Measurements from ENCODE around the gene ARF1.

The ARF1 gene

DNA sequence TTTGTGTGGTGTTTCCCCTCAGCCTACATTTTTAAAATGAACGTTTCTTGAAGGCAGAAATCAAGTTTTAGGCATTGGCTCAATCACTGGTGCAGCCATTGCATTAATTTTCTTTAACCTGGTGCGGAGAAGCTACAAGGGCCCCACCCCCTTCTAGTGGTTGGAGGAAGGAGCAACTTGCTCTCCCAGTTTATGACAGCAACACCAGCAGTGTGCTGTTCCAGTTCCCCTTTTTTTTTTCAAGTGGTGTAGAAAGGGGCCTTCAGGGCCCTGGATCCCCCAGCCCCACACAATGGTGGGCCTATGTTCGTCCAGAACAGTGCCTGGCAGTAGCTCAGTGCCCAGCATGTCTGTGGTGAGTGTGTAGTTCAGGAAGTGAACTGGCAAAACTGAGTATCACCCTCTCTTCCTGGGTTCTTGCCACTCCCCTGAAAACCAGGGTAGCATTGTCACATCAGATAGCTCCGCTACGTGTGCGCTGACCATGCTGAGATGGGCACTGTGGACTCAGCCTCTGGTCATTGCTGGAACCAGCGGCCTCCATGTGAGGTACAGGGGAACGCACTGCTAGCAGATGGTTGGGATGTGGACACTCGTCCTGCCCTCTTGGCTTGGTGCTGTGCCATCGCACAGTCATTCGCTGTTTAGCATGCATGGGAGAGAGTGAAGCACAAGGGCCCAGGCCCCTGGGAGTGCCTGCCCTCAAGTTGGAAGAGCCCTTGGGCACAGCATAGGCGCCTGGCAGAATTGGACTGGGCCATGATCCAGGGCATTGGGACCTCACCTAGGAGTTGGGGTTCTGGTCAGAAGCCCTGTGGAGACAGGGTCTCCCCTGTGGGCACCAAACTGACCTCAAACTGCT is 7.2 kb downstream of the ARF1 start:
- no peak for DNase-seq (ENCODE audit: low read depth)
- TF ChIP-seq, protein P1, sequence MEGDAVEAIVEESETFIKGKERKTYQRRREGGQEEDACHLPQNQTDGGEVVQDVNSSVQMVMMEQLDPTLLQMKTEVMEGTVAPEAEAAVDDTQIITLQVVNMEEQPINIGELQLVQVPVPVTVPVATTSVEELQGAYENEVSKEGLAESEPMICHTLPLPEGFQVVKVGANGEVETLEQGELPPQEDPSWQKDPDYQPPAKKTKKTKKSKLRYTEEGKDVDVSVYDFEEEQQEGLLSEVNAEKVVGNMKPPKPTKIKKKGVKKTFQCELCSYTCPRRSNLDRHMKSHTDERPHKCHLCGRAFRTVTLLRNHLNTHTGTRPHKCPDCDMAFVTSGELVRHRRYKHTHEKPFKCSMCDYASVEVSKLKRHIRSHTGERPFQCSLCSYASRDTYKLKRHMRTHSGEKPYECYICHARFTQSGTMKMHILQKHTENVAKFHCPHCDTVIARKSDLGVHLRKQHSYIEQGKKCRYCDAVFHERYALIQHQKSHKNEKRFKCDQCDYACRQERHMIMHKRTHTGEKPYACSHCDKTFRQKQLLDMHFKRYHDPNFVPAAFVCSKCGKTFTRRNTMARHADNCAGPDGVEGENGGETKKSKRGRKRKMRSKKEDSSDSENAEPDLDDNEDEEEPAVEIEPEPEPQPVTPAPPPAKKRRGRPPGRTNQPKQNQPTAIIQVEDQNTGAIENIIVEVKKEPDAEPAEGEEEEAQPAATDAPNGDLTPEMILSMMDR (IDR thresholded peaks at IDR 0.05; ENCODE audit: control insufficient read depth, insufficient read depth, low read depth, low read length, missing control alignments) = no peak
- no peak overlapping the region for H3K4me3 ChIP-seq (ENCODE audit: control insufficient read depth, low read depth, low read length)

DNA sequence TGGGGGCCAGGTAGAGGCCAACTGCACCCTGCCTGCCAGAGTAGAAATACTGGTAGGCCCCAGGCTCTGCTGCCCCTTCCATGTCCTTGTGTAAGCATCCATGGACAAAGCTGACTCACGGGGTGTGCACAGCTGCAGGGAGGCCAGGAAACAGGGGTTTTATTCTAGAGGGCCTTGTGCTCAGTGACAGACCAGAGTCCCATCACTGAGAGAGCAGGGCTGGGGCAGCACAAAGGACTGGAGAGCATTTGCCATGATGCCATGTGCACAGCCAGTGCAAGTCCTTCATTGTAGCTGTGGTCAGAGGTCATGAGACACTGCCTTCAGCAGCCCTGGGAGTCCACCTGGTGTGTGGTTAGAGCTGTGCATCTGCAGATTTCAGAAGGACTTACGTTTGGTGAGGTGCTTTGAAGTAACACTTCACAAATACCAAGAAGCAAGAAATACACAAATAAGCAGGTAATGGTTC is 8.1 kb downstream of the ARF1 start:
- DNase-seq (ENCODE audit: low read depth) = no peak
- TF ChIP-seq, protein P1 (IDR thresholded peaks at IDR 0.05; ENCODE audit: control insufficient read depth, insufficient read depth, low read depth, low read length, missing control alignments) = no peak
- H3K4me3 ChIP-seq (ENCODE audit: control insufficient read depth, low read depth, low read length) = no peak overlapping the region

DNA sequence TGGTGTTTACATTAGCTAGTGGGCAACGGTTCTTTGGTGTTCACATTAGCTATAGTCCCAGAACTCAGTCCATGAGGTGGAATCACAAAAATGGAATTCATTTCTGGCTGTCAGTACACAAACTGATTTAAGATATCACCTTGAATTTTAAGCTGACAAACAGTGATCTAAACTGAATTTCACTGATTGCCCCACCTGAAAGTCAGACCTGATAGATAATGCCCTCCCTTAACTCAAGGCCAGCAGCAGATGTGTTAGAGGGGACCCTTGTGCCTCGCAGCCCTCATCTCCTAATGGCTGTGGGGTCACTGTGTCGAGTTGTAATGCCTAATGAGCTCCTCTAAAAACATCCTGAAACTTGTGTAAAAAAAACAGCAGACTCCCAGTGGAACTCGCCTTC is 8.6 kb downstream of the ARF1 start:
- DNase-seq (ENCODE audit: low read depth) = no peak

DNA sequence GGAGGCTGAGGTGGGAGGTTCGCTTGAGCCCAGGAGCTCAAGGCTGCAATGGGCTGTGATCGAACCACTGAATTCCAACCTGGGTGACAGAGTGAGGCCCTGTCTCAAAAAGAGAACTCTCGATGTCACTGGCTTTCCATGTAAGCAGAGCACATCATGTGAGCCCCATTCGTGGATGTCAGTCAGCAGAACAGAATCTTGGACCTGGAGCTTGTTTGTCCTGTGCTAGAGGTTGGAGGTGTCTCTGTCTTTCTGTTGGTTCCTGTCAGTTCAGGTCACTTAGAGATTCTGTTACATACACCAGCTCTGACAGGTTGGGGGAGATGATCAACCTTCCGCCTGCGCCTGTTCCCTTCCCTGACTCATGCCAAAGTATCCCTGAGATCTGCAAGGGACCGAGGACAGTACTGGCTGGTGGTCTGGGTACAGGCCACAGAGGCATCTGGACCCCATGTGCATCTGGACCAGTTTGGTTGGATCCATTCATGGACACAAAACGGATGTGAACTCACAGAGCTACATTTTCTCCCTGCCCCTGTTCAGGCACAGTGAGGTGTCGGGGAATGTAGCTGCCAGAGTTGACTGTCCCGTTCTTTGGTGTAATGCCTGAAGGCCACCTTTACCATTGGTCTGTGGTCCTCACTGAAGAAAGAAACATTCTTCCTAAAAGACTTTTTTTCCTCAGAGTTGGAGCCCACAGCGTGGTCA is 10.0 kb downstream of the ARF1 start:
- DNase-seq (ENCODE audit: low read depth) = no peak
- no peak overlapping the region for H3K4me3 ChIP-seq (ENCODE audit: control insufficient read depth, low read depth, low read length)
- TF ChIP-seq, protein P1 (IDR thresholded peaks at IDR 0.05; ENCODE audit: control insufficient read depth, insufficient read depth, low read depth, low read length, missing control alignments) = no peak

More for the DNA sequence above, 8.6 kb downstream of the ARF1 start:
- no peak overlapping the region for H3K4me3 ChIP-seq (ENCODE audit: control insufficient read depth, low read depth, low read length)
- TF ChIP-seq, protein P1 (IDR thresholded peaks at IDR 0.05; ENCODE audit: control insufficient read depth, insufficient read depth, low read depth, low read length, missing control alignments) = no peak

DNA sequence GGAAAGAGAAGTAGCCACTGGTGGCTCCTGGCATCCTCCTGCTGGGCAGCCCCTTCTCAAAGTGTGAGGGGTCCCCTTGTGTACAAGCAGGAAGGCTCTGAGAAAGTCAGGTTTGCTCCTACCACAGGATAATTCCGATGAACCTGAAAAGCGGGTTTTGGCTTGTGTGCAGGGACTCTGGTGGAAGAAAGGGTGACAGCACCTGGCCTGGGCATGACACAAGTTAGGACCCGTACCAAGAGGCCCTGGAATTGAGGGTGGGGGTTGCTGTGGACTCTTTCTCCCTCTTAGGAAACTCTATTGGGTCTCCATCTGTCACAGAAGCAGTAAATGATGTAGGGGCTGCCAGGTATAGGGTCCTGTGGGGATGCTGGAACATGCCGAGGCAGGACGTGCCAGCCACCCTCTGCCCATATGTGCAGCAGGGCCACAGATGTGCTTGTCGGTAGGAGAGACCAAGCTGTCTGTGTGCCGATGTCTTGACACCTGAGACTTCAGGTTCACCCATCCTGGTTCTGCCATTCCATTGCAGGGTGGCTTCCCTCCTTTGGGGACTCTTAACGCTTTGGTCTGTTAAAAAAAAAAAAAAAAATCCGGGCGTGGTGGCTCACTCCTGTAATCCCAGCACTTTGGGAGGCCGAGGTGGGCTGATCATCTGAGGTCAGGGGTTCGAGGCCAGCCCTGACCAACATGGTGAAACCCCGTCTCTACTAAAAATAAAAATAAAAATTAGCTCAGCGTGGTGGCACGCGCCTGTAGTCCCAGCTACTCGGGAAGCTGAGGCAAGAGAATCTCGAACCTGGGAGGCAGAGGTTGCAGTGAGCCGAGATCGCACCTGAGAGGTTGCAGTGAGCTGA is 10.8 kb downstream of the ARF1 start:
- TF ChIP-seq, protein P1 (IDR thresholded peaks at IDR 0.05; ENCODE audit: control insufficient read depth, insufficient read depth, low read depth, low read length, missing control alignments) = no peak
- DNase-seq (ENCODE audit: low read depth) = no peak
- H3K4me3 ChIP-seq (ENCODE audit: control insufficient read depth, low read depth, low read length) = no peak overlapping the region

DNA sequence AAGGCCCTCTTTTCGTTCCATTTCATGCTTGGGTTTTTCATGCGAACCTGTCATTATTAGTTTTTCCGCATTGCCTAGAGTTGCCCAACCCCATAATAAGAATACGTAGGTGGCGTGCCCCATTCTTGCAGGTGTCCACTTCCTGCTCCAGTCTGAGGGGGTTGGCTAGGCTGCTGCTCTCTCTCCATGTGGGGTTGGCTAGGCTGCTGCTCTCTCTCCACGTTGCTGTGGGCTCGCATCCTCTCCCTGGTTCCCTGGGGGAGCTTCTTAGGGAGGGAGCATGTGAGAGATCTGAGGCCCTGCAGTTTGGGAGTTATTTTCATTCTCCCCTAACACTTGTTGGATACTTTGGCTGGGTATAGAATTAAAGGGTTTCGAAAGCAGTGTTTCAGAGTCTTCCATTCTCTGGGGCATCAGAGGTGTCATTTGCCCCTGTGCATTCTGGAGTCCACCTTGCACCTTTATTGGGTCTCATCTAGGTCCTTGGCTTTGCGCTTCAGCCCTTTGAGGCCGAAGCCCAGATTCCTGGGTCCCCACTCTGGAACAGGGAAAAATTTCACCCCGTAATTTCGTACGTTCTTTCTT is 12.0 kb downstream of the ARF1 start:
- H3K4me3 ChIP-seq (ENCODE audit: control insufficient read depth, low read depth, low read length) = no peak overlapping the region
- TF ChIP-seq, protein P1 (IDR thresholded peaks at IDR 0.05; ENCODE audit: control insufficient read depth, insufficient read depth, low read depth, low read length, missing control alignments) = no peak
- no peak for DNase-seq (ENCODE audit: low read depth)
